Activated T-helper 1 cell treated with anti-CD3 and anti-CD28 coated beads, Interleukin-2, amount 50 U/mL, for 16 hours (primary cell): ENCODE measurements around the gene EPN1.

Experiments used
- DNase-seq, 2 donors: peaks; one replicate each; pipeline ENCODE4 v3.0.0-alpha.2; 2020; ENCODE audit warnings: low read depth in 1 of 2, low spot score in 1 of 2

Gene EPN1

GRCh38 chr19:55692681-55693081 is 17.7 kb downstream of the EPN1 start:
- no peak for DNase-seq

- no peak for DNase-seq
Measured at GRCh38 chr19:55693336-55693974, 18.4 kb downstream of the EPN1 start.

- DNase-seq, result no peak
Measured at GRCh38 chr19:55694241-55694655, 19.2 kb downstream of the EPN1 start.

- no peak for DNase-seq
Measured at GRCh38 chr19:55694656-55695491, 19.8 kb downstream of the EPN1 start.

GRCh38 chr19:55695511-55696290 is 20.7 kb downstream of the EPN1 start:
- no peak for DNase-seq

- DNase-seq, result no peak
Measured at GRCh38 chr19:55696301-55697068, 21.5 kb downstream of the EPN1 start.

GRCh38 chr19:55697069-55697440 is 22.0 kb downstream of the EPN1 start:
- no peak for DNase-seq

- no peak for DNase-seq
Measured at GRCh38 chr19:55697698-55698097, 22.7 kb downstream of the EPN1 start.

GRCh38 chr19:55698256-55698655 is 23.2 kb downstream of the EPN1 start:
- no peak for DNase-seq

- no peak for DNase-seq
Measured at GRCh38 chr19:55699221-55699620, 24.2 kb downstream of the EPN1 start.

GRCh38 chr19:55700813-55701212 is 25.8 kb downstream of the EPN1 start:
- DNase-seq, result no peak

- no peak for DNase-seq
Measured at GRCh38 chr19:55702131-55702627, 27.2 kb downstream of the EPN1 start.

- DNase-seq, result no peak
Measured at GRCh38 chr19:55703790-55704215, 28.8 kb downstream of the EPN1 start.

GRCh38 chr19:55704494-55705245 is 29.6 kb downstream of the EPN1 start:
- DNase-seq, result no peak

- no peak for DNase-seq
Measured at GRCh38 chr19:55705972-55706371, 30.9 kb downstream of the EPN1 start.

GRCh38 chr19:55711719-55712118 is 36.7 kb downstream of the EPN1 start:
- DNase-seq, result no peak

- DNase-seq, result no peak
Measured at GRCh38 chr19:55712804-55713631, 38.0 kb downstream of the EPN1 start.

GRCh38 chr19:55716531-55716930 is 41.5 kb downstream of the EPN1 start:
- no peak for DNase-seq

GRCh38 chr19:55717251-55717650 is 42.2 kb downstream of the EPN1 start:
- DNase-seq, result no peak
